Endothelial cell of hepatic sinusoid (primary cell): ENCODE measurements around the gene ARRDC3.

Source experiments
- in situ Hi-C: cut with HindIII; loops from 2 replicates; pipeline ENCODE4 v1.10.0; 2017; ENCODE audit warnings: low sequenced_read_pairs

The ARRDC3 gene, protein sequence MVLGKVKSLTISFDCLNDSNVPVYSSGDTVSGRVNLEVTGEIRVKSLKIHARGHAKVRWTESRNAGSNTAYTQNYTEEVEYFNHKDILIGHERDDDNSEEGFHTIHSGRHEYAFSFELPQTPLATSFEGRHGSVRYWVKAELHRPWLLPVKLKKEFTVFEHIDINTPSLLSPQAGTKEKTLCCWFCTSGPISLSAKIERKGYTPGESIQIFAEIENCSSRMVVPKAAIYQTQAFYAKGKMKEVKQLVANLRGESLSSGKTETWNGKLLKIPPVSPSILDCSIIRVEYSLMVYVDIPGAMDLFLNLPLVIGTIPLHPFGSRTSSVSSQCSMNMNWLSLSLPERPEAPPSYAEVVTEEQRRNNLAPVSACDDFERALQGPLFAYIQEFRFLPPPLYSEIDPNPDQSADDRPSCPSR

DNA sequence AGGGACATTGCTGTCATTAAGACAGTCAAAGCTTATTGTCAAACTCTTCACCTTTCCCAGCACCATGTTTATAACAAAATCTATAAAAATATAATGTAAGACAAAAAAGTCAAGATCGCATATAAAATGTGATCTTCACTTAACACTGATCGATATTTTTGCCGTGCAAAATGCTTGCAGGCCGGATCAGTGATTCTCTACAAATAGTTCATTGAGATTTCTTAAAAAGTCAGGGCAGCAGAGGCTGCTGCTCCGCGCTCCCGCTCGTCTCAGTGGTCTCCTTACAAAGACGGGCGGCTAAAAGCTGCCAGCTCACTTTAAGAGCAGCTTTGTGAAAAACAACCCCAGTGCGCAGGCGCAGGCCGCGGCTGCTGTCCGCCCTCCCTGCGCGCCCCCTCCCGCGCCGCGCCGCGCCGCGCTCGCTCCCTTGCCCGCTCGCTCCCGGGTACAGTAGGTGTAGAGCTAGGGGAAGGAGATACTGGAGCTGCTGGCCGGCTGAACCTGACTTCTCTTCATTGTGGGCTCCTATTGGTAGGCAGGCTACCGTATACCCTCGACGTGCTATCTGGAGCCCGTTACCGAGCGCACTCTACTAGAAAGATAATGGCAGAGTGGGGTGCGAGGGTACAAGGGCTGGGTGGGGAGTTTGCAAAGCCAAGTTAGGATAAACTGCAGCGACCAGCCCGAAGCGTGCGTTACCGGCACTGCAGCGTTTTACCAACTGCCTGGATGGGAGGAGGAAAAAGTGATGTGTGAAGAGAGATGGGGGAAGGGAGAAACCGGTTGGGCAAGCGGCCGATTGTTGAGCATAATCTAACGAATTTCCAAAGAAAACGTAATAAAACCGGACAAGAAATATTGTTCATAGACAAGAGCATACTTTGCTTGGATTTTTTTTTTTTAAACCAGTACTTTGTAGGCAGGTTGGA is at the start of gene ARRDC3:
Gene ARRDC3, minus strand, starts transcription at position 291 of the 929 bp plus-strand sequence. Its CDS starts 225 bp downstream, at position 66.
- in situ Hi-C loops: loop anchor here (5.0 to 25.0 kb wide), 3 partner anchors 71 to 496 kb away; no protein-coding TSS in a partner anchor

DNA sequence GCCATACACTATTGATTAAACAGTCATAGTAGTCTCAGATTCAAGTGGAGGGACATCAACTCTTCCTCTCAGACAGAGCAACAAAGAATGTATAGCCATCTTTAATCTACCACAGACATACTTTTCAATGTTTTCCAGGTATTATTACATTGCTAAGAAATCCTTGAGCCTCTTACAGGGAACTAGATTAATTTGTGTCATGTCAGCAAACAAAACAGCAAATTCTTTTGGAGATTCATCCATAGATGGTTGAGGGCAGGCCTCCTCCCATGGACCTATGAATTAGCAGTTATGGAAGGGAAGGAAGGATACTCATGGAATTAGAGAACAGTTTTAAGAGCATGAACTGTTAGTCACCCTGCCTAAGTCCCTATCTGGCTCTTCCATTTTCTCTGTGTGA is 47.8 kb upstream of the ARRDC3 start:
- in situ Hi-C loops: no loop called here

DNA sequence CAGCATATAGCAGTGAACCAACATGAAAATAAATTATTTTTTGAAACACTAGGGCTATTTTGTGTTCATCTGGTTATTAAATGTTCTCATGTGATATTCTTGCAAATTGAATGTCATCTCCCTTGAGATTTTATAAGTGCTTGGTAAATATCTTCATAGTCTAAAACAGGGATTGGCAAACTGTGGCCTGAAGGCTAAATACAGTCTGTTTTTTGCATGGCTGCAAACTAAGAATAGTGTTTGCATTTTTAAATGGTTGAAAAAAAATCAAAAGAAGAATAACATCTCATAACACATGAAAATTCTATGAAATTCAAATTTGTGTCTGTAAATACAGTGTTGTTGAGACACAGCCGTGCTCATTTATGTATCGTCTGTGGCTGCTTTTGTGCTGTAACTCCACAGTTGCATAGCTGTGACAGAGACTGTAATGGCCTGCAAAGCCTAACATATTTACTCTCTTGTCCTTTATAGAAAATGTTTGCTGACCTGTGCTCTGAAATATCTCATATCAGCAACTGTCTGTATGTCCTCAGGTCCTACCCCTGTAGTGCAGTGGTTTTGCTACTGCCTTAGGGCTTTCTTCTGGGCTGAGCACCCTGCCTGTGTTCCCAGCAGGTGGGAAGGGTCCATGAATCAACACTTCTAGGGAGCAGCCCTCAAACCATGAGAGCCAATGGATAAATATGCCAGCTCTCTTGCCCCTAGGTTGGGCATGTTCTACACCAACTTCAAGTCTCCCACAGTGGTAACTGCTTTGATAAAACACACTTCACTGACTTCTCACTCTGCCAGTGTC is 41.7 kb upstream of the ARRDC3 start:
- in situ Hi-C loops: no loop called here

DNA sequence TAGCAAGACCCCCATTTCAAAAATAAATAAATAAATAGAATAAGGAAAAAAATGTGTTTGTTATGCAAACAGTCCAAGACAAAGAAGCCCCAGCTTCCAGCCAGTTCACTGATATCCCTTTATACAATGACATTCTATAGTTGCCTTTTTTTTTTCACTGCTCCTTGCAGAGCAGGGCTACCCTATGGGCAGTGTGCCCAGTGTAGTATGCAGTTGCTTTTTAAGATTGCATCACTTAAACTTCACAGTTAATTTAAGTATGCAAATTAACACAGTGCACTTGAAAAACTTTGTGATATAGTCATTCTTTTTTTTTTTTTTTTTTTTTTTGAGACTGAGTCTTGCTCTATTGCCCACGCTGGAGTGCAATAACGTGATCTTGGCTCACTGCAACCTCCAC is 40.8 kb upstream of the ARRDC3 start:
- in situ Hi-C loops: no loop called here

DNA sequence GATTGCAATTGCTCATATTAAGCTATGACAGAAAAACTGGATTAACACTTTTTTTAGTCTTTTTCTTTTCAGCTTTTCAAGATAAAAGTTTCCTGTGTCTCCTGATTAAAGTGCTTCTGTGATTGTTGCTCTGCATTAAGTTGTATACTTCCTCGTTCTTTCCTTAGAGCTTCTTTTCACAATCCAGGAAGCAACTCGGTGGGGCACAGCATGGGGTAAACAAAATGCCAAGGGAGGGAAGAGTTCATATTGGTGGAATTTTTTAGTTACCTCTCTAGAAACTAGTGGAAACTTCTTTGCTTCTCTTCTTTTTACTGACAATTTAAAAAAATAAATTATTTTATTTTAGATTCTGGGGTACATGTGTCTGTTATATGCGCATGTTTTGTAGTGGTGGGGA is 37.8 kb upstream of the ARRDC3 start:
- in situ Hi-C loops: no loop called here

DNA sequence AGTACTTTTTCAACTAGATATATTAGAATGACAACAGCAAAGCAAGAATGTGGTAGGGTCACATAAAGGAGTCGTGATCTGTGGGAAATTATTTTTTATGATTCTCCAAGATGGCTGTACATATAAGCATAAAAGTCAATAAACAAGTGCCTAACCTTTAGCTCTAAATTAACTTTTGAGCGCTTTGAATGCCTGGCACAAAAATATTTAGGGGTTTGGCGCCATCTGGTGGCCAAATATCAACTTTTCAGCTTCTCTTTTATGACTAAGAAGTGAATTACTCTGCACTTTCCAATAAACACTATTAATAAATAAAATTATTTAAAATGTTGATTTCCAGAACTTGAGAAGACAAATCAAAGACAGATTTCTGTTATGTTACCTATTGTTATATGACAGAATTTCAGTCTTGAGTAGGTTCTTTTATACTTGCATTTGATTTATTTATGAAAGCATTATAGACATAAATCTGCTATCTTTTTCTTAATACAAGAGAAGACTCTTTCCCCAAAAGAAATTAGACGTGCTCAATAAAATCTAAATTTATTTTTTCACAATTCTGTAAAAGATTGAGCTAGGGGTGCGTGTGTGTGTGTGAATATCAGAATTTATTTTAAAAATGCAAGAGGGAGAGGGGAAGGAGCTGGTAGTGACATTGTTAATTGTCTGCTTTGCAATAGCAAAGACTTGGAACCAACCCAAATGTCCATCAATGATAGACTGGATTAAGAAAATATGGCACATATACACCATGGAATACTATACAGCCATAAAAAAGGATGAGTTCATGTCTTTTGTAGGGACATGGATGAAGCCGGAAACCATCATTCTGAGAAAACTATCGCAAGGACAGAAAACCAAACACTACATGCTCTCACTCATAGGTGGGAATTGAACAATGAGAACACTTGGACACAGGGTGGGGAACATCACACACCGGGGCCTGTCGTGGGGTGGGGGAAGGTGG is 36.7 kb upstream of the ARRDC3 start:
- in situ Hi-C loops: no loop called here

DNA sequence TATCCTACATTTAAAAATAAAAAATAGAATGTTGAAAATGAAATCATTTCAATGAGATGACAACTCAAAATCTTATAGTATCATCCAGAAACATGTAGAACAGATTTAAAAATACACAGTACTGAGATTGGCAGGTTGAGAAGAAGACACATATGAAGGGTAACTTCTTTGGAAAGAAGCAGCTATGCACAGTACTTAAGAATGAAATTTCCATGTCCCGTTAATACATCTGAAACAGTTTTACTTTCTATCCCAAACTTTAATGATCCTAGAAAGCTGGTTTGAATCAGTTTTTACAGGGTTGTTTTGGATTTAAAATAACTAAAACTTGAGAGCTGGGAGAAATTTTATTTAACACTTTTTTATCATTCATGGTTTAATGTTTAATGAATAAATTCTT is 36.0 kb upstream of the ARRDC3 start:
- in situ Hi-C loops: no loop called here

DNA sequence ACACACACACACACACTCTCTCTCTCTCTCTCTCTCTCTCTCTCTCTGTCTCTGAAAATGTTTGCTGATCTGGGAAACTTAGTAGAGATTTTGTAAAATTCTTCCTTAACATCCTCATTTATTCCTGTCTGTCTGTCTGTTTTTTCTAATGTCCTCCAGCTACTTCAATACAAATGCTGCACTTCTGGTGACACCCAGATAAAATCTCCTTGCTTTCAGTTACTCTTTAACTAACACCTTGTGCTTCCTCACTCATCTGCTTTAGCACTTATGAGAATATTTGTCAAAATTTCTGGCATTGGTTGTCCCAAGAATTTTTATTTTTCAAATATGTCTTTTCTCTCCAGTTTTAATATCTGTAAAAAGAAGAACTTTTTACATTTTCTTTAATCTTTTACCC is 35.0 kb upstream of the ARRDC3 start:
- in situ Hi-C loops: no loop called here

DNA sequence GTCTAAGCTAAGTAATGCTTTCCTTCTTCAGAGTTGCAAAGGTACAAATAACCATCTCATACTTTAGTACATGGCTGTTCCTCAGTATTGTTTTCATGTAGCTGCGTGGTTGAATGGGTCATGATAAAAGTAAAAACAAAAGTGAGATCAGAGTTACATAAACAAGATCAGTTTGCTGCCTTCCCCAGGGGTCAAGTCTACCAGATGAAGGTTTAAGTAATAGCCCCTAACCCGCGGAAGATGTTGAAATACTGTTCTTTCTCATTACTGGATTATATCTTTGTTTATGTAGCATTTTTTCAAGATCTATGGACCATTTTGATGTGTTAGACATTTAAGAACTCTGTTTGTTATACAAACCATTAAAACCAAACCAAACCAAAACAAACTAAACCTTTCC is 34.1 kb upstream of the ARRDC3 start:
- in situ Hi-C loops: no loop called here

DNA sequence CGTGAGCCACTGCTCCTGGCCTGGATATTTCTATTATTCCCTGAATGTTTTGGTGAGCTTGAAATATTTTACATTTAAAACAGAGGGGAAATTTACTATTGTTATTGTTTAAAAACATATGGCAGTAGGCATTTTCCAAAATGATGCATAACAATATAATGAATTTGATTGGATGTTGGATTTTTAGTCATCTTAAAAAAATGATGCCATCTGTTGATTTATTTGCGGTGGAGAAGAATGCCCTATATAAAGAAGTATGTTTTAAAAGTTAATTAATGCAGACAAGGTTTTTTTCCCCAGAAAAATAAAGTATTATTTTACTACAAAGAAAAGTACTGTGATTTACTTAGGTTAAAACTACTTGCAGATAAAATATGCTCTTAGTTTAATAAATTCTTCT is 33.4 kb upstream of the ARRDC3 start:
- in situ Hi-C loops: no loop called here

DNA sequence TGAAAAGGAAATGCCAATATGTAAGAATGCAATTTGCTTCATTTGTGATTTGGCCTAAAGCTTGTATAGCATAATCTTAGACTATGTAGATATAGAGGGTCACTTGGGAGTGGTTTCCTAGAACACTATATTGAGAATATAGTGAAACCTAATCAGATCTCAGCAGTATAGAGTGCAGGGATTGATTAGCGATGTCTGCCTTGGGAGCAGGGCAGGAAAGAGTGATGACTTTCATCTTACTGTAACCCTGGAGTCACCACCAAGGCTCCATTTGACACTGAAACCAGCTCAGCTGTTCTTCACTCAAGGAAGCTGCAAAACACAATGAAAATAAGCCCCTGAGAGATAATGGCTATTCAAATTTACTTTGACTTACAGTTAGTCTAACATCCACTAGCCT is 26.2 kb upstream of the ARRDC3 start:
- in situ Hi-C loops: no loop called here

DNA sequence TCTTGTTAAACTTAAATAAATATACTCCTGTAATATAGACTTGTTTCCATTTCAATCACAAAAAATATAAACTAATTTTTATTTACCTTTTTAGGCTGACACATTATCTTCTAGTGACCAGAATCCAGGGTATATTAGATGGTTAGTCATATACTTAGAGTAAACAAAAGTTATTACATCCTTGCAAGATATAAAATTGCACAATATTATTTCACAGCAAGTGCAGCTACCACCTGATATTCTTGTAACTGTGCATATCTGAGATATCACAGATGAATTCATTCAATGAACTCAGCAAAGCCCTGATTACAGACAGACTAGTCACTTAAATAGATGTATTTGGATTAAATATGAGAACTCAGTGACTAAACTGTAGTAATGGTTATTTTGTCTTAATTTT is 25.6 kb upstream of the ARRDC3 start:
- in situ Hi-C loops: no loop called here

DNA sequence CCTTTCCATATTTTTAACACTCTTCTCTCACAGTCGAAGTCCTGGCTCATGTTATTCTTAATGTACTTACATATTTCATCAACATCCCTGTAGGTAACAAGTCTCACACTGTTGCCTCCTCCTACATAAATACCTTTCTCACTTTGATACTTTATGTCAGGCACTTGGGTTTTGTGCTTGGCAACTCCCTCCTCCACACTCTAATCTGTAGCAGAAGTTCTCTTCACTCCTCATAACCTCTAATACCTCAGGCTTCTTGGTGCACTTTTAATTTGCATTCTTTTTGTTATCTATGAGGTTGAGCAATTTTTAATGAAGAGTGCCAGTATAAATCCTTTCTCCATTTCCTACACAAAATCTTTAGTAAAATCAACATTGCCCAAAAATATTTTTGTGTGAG is 24.1 kb upstream of the ARRDC3 start:
- in situ Hi-C loops: no loop called here

DNA sequence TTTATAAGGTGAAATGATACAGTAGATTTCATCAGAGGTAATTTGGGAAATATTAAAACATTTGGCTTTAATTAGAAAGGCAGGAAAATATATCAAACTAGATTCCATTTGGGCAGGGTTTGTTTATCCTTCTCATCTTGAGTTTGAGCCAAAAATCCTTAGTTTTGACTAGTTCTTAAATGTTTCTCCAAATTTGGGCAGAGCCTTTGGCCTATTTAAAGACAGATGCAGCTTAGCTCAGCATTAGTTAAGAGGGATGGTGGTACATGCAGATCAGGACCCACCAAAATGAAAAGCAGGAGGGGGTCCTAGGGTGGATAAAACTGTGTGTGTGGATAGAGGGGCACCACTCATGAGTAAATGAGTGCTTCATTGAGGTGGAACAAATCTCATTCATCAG is 20.3 kb upstream of the ARRDC3 start:
- in situ Hi-C loops: no loop called here

DNA sequence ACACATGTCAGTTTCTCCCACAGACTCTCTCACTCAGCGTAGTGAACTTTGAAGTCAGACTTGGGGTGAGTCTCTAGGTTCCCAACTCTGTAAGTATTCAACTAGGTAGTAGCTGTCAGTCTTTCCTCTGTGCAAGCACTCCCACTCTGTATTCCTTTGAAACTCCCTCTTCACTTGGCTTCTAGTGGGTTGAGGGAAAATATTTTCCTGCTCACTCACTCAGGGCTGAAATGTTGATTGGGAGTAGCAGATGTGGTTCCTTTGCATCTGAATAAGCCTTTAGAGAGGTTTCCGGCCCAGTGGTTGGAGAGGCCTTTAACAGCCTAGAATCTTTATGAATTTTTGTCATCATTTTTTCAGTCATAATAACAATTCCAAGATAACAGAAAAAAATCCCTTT is 18.1 kb upstream of the ARRDC3 start:
- in situ Hi-C loops: no loop called here

DNA sequence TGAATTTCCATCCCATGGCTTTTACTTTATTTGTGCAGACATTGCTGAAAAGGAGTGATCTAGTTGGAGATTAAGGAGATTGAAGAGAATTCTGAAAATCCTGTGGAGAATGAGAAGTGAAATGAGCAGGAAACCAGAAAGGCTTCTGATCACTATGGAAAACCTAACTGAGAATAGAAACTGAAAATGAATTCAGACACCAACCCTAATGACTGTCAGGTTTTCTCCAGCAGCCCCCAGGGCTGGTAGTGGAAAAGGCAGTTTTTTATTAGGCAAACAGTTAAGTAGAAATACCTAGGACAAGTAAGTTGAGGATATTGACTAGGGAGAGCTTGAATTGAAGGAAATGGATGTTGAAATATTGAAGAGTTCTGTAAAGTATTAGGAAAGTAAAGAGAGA is 14.7 kb upstream of the ARRDC3 start:
- in situ Hi-C loops: loop anchor here (25.0 kb wide), 1 partner anchor 510 kb away; no protein-coding TSS in a partner anchor

DNA sequence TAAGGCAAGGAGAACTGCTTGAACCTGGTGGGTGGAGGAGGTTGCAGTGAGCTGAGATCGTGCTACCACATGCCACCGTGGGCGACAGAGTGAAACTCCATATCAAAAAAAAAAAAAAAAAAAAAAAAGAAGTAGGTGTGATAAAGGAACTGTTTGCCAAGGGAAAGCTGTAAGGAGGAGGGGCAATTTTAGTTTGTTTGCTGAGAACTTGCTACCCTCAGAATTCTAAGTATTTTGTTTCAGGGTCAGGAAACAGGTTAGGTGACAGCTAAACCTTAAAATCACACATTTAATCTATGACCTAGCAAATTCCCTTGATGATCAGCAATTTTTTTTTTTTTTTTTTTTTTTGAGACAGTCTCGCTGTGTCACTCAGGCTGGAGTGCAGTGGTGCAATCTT is 7.2 kb upstream of the ARRDC3 start:
- in situ Hi-C loops: loop anchor here (25.0 kb wide), 1 partner anchor 503 kb away; no protein-coding TSS in a partner anchor

DNA sequence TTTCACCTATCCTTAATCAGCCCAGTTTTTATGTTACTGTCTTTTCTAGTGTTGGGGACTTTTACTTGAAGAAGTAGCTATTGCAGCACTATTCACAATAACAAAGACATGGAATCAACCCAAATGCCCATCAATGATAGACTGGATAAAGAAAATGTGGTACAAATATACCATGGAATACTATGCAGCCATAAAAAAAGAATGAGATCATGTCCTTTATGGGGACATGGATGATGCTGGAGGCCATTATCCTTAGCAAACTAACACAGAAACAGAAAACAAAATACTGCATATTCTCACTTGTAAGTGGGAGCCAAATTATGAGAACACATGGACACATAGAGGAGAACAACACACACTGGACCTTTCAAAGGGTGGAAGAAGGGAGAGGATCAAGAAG is 6.4 kb upstream of the ARRDC3 start:
- in situ Hi-C loops: loop anchor here (25.0 kb wide), 1 partner anchor 502 kb away; no protein-coding TSS in a partner anchor

DNA sequence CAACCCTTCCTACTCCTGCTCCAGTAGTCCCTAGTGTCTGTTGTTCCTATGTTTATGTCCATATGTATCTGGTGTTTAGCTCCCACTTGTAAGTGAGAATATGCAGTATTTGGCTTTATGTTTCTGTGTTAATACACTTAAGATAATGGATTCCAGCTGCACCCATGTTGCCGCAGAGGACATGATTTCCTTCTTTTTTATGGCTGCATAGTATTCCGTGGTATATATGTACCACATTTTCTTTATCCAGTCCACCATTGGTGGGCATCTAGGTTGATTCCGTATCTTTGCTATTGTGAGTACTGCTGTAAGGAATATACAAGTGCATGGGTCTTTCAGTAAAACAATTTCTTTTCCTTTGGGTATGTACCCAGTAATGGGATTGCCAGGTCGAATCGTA is 5.2 kb upstream of the ARRDC3 start:
- in situ Hi-C loops: loop anchor here (25.0 kb wide), 1 partner anchor 501 kb away; no protein-coding TSS in a partner anchor

DNA sequence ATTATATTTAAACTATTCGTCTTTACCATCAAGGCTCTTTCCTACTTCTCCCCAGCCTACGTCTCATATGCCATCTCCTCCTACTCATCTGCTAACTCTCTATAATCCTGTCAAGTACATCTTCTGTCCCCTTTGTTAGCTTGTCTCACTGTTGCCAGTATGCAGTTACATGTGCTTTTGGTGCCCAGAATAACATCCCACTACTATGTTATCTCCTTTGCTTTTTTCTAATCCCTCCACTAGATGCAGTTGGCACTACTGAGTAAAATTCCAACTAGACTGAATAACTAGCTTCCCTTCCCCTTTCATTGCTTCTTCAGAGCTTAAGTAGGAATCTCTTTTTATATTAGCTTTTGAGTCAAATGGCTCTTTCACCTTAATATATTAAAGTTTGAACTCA is 3.0 kb upstream of the ARRDC3 start:
- in situ Hi-C loops: loop anchor here (25.0 kb wide), 1 partner anchor 499 kb away; no protein-coding TSS in a partner anchor
